GM21515 (cell line): Measurements from ENCODE around the gene ACTA1.
"Not testable (repeated sequence)": the region's sequence is repeated elsewhere in the genome, so short reads cannot be mapped to it uniquely, and the experiment has no call there.

Experiments used
- ATAC-seq: cut with Tn5 transposase; IDR thresholded peaks from one replicate; pipeline ENCODE4 v1.9.1; 2021; ENCODE audit not compliant: unreplicated experiment

ACTA1 gene

DNA sequence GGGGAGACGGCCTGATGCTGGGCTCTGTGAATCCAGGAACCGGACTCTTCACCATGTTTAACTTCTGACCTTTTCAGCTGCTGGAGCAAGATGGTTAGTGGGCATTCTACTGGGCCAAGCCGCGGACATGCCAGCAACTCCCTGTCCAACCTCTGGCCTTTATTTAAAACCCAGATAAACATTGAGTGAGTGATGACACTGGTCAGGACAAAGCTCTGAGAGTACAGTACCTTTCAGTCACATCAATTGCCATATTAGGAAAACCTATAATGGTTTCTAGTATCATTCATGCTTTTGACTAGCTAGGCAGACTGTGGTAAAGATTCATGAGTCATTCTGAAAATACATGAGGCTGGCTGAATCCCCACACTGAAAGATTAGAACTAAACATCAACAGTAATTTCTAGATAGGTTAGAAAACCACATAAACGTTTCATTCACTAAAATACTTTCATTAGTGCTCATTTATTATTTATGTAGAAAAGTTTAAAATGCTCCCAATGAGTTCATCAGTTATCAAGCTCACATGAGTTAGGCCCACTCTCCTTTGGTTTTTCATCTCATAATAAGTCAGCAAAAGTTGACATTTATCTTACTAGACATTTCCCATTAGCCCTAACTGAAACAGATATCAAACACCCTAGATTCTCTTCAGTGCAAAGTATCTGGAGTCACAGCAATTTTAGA lies 7.1 kb upstream of the ACTA1 start:
- ATAC-seq = peak; percentile 97

DNA sequence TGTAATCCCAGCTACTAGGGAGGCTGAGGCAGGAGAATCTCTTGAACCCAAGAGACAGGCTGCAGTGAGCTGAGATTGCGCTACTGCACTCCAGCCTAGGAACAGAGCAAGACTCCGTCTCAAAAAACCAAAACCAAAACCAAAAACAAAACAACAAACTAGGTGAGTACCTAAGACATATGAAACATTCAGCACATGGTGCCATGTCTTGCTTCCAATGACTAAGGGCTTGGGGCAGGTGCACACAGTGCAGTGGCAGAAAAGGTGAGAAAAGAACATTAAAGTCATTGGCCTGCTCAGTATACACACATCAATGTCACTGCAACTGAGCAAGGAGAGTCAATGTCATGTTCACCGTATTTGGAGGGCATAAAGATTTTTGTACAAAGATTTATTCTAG lies 4.1 kb upstream of the ACTA1 start:
- ATAC-seq = no peak

DNA sequence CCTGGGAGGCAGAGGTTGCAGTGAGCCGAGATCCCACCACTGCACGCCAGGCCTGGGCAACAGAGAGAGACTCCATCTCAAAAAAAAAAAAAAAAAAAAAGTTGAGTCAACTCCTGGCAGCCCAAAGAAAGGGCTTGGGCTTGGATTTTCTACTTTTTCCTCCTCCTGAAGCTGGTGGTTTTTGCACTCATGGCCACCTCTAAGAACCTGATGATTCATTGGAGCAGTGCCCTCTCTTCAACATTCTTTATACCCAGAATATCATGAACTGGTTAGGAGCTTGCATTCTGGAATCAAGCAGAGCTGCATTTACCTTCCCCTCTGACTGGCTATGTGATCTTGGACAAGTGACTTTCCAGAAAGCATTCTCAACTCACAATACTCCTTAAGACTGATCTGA lies 3.5 kb upstream of the ACTA1 start:
- ATAC-seq = no peak

DNA sequence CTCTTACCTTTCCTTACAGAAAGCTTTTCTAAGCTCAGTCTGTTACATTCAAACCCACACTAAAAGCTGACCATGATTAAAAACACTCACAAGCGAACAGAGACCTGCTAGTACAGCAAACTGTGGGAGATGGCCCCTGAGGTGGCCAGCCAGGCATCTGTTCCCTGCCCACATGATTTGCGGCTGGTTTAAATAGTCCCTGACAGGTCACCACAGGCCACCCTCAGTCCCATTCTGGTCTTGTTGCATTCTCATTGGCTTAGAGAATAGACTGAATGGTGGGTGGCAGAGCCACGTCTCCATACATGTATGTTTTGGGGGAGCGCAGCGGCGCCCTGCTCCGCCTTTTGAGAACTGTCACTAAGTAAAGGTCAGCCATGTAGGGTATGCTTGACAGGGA lies 2.3 kb upstream of the ACTA1 start:
- ATAC-seq = no peak

DNA sequence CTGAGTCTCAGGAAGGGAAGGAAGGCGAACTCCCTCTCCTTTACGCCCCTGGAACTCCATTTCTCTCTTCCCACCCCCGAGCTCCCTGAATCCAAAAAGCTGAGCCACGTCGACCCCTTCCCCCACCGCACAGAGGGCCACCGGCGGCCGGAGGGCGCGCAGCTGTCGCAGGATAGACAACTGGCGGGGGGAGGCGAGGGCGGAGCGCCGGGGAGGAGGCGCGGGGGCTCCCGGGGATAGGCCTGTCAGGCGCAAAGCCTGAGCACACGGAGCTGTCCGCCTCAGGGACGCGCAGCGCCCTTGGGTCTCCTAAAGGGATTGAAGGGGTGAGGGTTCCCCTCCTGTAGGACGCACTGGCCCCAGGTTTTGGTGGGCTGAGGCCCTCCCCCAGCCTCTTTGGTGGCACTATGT lies 752 bp upstream of the ACTA1 start:
- ATAC-seq = no peak

DNA sequence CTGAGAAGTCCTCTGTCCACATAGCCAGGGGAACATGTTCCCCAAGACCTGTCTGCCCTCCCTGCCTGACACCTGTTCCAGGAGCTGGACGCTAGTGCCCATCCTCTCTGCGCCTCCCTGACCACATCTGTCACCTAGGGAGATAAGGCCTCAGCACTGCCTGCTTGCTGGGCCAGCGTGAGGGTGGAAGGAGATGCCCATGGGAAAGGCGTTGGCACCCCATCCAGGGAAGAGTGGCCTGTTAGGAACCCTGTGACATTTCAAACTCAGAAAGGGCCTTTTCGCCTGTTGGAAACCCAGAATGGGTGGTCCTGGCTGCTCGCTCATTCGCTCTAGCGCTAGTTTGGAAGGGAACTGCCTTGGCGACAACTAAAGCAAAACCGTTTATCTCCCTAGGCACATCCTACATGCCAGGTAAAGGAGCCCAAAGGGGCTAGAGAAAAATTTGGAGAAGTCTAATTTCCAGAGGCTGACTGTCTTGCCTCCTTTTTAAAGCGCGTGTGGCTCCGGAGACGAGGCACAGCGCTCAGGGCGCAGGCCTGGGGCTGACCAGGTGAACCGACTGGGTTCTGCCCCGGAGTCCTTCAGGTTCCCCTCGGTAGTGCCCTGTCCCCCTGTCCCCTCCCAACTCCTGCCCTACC lies 410 bp downstream of the ACTA1 start:
- no peak for ATAC-seq

DNA sequence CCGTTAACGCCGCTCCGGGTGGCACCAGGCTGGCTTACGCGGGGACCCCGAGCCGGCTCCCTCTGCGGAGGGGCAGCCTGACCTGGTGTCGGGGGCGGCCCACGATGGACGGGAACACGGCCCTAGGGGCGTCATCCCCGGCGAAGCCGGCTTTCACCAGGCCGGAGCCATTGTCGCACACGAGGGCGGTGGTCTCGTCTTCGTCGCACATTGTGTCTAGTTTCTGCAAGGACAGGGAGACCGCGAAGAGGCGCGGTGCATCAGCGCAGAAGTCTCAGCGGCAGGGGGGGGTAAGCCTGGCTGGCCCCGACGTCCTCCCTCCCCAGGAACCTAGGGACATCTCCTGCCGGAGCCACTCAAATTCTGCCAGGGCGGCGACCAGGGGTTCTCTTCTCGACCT lies 989 bp downstream of the ACTA1 start:
- ATAC-seq = no peak

DNA sequence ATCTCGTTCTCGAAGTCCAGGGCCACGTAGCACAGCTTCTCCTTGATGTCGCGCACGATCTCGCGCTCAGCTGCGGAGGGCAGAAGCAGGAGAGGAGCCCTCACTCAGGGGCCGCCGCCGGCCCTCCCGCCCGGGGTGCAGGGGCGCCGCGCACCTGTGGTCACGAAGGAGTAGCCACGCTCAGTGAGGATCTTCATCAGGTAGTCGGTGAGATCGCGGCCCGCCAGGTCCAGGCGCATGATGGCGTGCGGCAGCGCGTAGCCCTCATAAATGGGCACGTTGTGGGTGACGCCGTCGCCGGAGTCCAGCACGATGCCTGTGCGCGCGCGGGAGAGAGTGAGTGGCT lies 1.8 kb downstream of the ACTA1 start:
- no peak for ATAC-seq

DNA sequence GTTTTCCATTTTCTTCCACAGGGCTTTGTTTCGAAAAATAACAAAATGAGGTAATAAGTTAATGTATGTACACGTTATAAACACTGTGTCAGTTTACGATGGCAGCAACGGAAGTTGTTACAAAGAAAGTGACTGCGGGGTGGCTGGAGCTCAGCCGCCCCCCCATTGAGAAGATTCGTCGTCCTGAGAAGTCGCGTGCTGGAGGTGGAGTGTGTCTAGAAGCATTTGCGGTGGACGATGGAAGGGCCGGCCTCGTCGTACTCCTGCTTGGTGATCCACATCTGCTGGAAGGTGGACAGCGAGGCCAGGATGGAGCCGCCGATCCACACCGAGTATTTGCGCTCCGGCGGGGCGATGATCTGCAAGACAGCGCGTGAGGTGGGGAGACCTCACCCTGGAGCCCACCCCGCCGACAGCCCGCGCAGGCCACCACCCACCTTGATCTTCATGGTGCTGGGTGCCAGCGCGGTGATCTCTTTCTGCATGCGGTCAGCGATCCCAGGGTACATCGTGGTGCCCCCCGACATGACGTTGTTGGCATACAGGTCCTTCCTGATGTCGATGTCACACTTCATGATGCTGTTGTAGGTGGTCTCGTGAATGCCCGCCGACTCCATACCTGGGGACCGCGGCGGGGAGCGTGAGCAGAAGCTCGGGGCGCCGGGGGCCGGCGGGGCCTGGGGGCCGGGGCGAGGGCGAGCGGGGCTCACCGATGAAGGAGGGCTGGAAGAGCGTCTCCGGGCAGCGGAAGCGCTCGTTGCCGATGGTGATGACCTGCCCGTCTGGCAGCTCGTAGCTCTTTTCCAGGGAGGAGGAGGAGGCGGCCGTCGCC lies 2.4 kb downstream of the ACTA1 start:
- ATAC-seq = no peak

DNA sequence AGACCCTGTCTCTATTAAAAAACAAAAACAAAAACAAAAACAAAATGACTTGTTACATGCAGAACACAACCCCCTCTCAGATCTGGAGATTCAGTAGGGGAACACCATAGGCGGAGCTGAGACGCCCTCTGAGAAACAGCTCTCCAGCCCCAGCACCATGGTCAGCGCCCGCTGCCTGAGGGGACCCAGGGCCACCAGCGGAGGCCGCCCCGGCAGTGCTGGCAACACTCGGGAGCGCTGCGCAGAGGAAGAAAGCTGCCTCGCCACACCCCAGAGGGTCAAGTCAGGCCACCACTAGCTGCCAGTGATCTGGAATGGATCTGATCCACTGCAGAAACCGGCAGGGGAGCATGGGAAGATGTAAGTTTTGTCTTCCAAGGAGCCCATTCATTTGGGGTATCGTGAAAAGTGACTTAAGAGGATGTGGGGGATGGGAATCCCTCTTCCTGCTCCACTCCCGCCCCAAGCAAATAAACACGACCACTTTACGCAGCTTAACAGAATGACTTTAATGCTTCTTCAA lies 3.1 kb downstream of the ACTA1 start:
- no peak for ATAC-seq

DNA sequence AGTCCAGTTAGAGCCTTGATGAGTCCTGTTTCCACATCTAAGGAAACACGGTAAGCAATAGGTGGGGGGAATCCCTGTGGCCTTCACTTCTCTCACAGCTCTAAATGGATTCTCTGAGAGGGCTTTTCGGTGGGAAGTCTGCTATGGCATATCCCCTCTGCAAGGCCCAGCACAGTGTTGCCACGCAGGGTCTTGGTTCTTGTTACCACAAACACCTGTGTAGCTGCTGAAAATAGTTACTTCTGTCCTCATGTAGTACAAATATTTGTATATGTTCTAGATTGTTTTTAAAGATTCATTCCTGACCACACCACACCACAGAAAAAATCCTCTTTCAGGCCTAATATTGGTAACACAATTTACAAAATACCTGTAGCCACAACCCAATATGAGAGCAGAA lies 5.6 kb downstream of the ACTA1 start:
- ATAC-seq = no peak

DNA sequence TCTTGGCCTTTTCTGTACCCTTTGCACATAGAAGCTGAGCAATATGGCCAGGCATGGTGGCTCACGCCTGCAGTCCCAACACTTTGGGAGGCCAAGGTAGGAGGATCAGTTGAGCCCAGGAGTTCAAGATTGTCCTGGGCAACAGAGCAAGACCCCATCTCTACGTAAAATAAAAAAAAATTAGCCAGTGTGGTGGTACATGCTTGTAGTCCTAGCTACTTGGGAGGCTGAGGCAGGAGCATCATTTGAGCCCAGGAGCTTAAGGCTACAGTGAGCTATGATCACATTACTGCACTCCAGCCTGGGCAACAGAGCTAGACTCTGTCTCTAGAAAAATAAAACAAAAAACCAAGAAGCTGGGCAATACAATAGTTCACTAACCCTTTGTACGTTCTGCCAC lies 6.3 kb downstream of the ACTA1 start:
- ATAC-seq = no peak

DNA sequence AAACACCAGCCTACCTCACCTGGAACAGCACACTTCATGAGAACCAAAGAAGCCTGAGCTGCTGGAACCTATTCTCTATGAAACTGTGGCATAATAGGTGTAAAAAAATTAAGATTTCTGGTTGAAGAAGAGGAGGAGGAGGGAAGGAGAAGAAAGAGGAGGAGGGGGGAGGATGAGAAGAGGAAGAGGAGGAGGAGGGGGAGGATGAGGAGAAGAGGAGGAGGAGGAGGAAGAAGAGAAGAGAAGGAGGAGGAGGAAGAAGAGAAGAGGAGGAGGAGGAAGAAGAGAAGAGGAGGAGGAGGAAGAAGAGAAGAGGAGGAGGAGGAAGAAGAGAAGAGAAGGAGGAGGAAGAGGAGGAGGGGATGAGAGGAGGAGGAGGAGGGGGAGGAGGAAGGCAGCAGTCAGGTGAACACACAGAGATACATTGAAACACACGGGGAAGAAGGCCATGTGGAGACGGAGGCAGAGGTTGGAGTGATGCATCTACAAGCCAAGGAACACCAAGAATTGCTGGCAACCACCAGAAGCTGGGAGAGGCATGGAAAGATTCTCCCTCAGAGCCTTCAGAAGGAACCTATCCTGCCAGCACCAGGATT lies 8.2 kb downstream of the ACTA1 start:
- no peak for ATAC-seq

DNA sequence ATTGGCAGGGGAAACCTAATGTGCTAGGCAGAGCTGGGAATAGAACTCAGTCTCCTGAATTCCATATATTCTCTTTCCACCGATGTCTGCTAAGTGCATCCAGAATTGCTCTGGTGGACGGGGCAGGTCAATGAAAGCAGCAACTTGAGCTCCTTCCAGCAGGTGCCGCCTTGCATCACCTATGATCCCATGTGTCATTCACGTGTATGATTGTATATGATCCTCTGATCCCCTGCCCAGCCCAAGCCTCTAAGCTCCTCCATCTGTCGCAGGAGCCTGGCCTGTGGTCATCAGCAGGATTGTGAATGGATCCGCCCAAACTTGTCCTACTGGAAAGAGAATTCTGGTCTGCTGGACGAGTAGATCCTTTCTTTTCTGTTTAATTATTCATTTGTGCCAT lies 13.1 kb downstream of the ACTA1 start:
- no peak for ATAC-seq

DNA sequence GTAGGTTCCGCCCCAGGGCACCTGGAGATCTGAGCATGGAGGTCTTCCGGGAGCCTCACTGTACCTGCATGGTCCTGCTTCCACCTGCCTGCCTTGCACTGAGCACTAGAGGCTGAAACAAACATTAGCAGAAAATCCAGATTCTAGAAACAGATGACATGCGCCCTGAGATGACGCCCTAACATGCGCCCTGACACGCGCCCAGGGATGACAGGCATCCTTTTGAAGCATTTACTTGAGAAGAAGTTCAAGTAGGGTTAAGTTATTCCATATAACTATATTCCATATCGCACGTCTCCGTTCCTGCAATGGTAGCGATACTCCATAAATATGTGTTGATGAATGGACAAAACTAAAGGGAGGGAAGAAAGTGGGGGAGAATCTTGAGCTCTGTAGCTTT lies 13.7 kb downstream of the ACTA1 start:
- ATAC-seq = no peak

DNA sequence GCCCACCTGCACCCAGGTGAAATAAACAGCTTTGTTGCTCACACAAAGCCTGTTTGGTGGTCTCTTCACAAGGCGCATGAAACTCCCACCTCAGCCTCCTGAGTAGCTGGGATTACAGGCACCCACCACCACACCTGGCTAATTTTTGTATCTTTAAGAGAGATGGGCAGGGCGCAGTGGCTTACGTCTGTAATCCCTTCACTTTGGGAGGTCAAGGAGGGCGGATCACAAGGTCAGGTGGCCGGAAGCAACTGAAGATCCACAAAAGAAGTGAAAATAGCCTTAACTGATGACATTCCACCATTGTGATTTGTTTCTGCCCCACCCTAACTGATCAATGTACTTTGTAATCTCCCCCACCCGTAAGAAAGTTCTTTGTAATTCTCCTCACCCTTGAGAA lies 15.3 kb downstream of the ACTA1 start:
- not testable (repeated sequence) for ATAC-seq

DNA sequence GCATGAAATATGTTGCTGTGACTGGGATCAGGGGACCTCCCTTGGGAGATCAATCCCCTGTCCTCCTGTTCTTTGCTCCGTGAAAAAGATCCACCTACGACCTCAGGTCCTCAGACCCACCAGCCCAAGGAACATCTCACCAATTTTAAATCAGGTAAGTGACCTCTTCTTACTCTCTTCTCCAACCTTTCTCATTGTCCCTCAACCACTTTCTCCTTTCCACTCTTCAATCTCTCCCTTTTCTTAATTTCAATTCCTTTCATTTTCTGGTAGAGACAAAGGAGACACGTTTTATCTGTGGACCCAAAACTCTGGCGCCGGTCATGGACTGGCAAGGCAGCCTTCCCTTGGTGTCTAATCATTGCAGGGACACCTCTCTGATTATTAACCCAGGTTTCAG lies 21.1 kb downstream of the ACTA1 start:
- ATAC-seq = not testable (repeated sequence)

DNA sequence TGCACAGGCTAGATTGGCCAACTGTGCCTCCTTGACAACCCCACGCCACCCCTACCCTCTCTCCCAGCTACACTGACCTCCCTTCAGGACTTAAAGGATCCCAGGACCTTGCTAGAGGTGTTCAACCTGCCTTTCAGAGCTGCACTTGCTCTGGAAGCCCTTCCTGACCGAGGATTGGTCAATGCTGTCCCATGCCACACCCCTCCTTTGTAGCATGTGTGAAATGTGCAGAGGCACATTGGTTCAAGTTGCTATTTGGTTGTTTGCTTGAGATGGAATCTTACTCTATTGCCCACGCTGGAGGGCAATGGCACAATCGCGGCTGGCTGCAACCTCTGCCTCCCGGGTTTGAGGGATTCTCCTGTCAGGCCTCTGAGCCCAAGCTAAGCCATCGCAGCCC lies 21.8 kb downstream of the ACTA1 start:
- ATAC-seq = no peak

DNA sequence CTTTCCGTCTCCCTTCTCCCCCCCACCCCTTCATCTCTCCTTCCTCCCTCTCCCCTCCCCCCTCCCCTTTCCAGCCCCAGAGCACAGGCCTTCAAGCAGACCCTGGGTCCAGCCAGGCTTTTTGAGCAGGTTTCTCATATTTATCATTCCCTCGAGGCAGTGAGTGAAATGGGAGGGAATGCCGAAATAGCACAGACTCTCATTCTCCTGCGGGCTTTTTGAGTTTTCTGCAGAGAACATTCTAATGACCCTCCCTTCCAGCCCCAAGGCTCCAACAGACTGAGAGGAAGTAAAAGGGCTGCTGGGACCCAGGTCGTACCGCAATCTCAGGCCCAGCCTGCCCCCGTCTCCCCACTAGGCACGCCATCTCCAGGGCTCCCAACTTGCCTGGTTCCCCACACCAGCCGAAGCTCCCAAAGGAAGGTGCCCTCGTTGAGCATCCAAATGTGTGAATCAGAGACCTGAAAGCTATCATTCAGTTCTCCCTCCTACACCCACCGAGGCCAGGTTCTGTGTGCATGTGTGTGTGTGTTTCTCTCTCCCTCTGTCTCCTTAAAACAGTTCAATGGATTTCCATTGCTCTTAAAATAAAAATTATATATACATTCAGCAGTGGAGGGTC lies 22.3 kb downstream of the ACTA1 start:
- ATAC-seq = no peak

DNA sequence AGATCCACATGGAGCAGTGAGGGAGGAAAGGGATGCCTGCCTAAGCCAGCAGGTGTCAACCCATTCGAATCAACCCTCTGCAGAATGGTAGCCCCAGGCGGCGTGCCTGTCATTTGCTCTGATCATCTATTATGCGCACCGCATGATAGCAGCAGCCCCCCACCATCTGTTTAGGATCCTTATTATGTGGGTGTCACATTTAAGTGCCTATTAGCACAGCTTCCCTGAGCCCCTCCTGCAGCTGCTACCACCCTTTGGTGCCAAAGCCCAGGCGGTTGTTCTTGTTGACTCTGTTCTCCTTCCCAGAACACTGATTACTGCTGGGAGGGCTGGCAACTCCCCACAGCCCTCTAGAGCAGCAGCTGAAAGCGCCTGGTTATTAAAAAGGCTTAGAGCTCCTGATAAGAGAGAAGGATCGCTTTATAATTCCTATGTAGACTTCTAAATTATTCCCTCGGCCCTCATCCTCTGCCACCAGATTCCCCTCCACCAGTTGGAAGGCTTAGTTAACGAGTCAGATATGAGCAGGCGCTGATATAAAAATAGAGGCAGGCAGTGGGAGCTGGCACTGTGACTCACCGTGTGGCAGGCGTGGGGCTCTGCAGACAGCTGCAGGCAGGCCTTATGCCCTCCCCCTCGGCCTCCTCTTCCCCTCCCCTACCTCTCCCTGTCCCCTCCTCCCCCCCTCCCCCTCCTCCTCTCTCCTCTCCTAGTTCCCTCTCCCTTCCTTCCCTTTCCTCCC lies 23.0 kb downstream of the ACTA1 start:
- no peak for ATAC-seq

DNA sequence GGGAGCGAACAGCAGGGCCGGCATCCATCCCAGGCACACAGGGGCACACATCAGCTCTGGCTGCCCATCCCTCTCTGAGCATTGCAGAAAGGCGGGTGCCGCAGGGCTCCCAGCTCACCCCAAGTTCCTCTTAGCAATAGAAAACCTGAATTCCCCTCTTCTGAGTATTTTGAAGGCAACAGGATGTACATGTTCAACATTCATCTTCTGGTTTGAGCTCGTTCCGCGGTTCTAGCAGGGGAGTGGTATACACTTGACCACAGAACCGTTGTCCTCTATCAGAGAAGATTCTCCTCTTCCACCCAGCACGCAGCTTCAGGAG lies 23.6 kb downstream of the ACTA1 start:
- no peak for ATAC-seq
